ENCODE data around the gene TRPM3. TPM values are rescaled to one million over a fixed set of nuclear protein-coding genes. Genes with fewer than 3 reads are reported as not detected.

Gene TRPM3
- polyA plus RNA-seq, 2 of the 4 experiments (the other 2 are of a cell fraction) = not detected

DNA sequence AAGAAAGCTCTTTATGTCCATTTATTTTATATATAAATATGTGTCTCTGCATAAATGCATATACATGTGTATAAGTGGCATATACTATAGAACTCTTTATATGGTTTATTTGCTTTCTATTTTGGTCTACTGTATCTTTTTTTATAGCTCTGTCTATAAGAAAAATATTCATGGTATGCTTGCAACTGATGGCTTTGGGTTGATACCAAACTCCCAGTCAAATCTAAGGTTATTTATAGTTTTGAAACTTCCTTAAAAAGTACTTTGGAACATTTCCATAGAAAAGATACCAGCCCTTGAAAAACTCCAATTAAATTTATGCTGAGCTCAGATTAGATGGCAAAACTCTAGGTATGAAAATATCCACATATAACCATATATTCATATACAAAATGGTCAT is 587.0 kb downstream of the TRPM3 start:
- Histone ChIP-seq H3K4me3 (no peak overlapping the region), H3K4me1 (no peaks in the 10 kb centered on the region), H3K27ac (no peak overlapping the region), H3K4me2 (no peak overlapping the region), H3K9me3 (no peaks in the 10 kb centered on the region)
- POLR2A ChIA-PET = no interaction called here
- TF ChIP-seq RNF2 (IDR thresholded peaks at IDR 0.05; ENCODE audit: borderline replicate concordance, low read depth) (no peak), CBX2 (IDR thresholded peaks at IDR 0.05; ENCODE audit: borderline replicate concordance, low read depth) (no peak), RFX5 (IDR thresholded peaks at IDR 0.05) (no peak), MYC (IDR thresholded peaks at IDR 0.05; ENCODE audit: borderline replicate concordance, low read length) (no peak), EHF (CRISPR knock-in tag; IDR thresholded peaks at IDR 0.05) (no peak)
- no peak for ATAC-seq
- no peak for FAIRE-seq
- no peak for DNase-seq (ENCODE audit: low read depth in 1 of 2, low spot score in 1 of 2)
- CTCF ChIA-PET = no interaction called here

GRCh38 chr9:70534061-70534460 is 587.4 kb downstream of the TRPM3 start:
- FAIRE-seq = no peak
- whole genome bisulfite sequencing (ENCODE audit: missing lambda C conversion rate) = 67% methylated on average over 4 of the region's 4 CpGs
- Histone ChIP-seq H3K4me2 (no peak overlapping the region), H3K9me3 (no peaks in the 10 kb centered on the region), H3K4me3 (no peak overlapping the region), H3K27ac (no peak overlapping the region), H3K4me1 (no peaks in the 10 kb centered on the region)
- CTCF ChIA-PET = no interaction called here
- POLR2A ChIA-PET = interaction anchor here (0.6 kb wide), 1 partner anchor 115 kb away, joined by 5 read pairs; no protein-coding TSS in a partner anchor
- TF ChIP-seq, protein P1, sequence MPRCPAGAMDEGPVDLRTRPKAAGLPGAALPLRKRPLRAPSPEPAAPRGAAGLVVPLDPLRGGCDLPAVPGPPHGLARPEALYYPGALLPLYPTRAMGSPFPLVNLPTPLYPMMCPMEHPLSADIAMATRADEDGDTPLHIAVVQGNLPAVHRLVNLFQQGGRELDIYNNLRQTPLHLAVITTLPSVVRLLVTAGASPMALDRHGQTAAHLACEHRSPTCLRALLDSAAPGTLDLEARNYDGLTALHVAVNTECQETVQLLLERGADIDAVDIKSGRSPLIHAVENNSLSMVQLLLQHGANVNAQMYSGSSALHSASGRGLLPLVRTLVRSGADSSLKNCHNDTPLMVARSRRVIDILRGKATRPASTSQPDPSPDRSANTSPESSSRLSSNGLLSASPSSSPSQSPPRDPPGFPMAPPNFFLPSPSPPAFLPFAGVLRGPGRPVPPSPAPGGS (IDR thresholded peaks at IDR 0.05) = no peak
- TF ChIP-seq SMC3 (IDR thresholded peaks at IDR 0.05) = no peak
- ATAC-seq = no peak
- no peak for DNase-seq (ENCODE audit: low read depth in 1 of 2, low spot score in 1 of 2)

DNA sequence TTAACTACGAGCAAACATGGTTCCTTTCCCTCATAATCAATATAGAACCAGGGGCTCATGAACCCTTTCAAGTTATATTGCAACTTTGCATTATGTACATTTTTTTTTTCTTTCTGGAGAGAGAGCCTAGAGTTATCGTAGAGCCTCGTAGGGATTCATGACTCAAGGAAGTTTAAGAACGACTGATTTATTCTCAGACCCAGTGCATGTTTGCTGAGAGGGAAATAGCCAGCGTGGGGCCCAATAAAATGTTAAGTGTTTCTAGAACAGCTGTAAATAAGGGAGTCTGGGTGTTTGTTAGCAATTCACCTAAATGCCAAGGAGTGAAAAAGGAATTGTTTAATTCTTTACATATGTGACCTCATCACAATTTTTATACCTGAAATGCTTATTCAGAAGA is 587.9 kb downstream of the TRPM3 start:
- no peak overlapping the region for H3K4me3 ChIP-seq
- no peaks in the 10 kb centered on the region for H3K4me1 ChIP-seq
- ATAC-seq (no peak), DNase-seq (ENCODE audit: low read depth in 1 of 2, low spot score in 1 of 2) (no peak), FAIRE-seq (no peak)
- WGBS (ENCODE audit: missing lambda C conversion rate) = 61% methylated on average over 5 of the region's 5 CpGs
- no peak overlapping the region for H3K27ac ChIP-seq
- no peak overlapping the region for H3K4me2 ChIP-seq
- CTCF ChIA-PET = no interaction called here
- POLR2A ChIA-PET = interaction anchor here (0.6 kb wide), 1 partner anchor 114 kb away, joined by 5 read pairs; no protein-coding TSS in a partner anchor
- no peaks in the 10 kb centered on the region for H3K9me3 ChIP-seq
- TF ChIP-seq SMC3 (IDR thresholded peaks at IDR 0.05) (no peak), POLR2AphosphoS2 (conservative IDR thresholded peaks at IDR 0.05; ENCODE audit: low read length) (no peak), FOXS1 (CRISPR knock-in tag; IDR thresholded peaks at IDR 0.05) (no peak), FOSL2 (IDR thresholded peaks at IDR 0.05) (no peak), FOSL2 (CRISPR knock-in tag; IDR thresholded peaks at IDR 0.05) (no peak), TP53 (CRISPR knock-in tag; IDR thresholded peaks at IDR 0.05) (no peak)

DNA sequence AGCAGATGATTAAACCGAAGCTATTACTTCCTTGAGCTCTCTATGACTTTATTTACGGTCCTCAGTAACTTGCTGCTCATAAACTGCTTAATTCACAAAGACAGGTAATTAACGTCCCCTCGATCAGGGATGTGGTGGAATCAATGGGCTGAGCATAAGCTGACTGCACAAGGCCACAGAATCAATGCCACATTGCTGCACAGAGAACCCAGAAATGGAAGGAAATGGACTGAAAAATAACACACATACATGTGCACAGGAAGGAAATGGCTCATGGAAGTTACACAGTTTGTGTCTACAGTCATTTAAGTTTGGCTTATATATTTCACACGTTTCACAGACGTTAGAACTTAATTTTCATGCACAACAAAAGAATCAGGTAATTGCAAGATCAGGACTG is 588.7 kb downstream of the TRPM3 start:
- H3K4me2 ChIP-seq = no peak overlapping the region
- no peak for TF ChIP-seq EHF (CRISPR knock-in tag; IDR thresholded peaks at IDR 0.05)
- no peak for TF ChIP-seq CBX2 (IDR thresholded peaks at IDR 0.05; ENCODE audit: borderline replicate concordance, low read depth)
- TF ChIP-seq HDAC2 (IDR thresholded peaks at IDR 0.05) = no peak
- no peak for TF ChIP-seq JUNB (IDR thresholded peaks at IDR 0.05)
- TF ChIP-seq MAFK (IDR thresholded peaks at IDR 0.05; ENCODE audit: partially characterized antibody) = no peak
- no peak for TF ChIP-seq CHD2 (IDR thresholded peaks at IDR 0.05; ENCODE audit: low read length, partially characterized antibody)
- TF ChIP-seq HOXB5 (CRISPR knock-in tag; IDR thresholded peaks at IDR 0.05) = no peak
- no peak for TF ChIP-seq CBX8 (IDR thresholded peaks at IDR 0.05)
- CTCF ChIA-PET = no interaction called here
- POLR2A ChIA-PET = no interaction called here
- DNase-seq (ENCODE audit: low read depth in 1 of 2, low spot score in 1 of 2) (no peak), FAIRE-seq (no peak), ATAC-seq (no peak)
- H3K27ac ChIP-seq = no peak overlapping the region
- H3K9me3 ChIP-seq = no peaks in the 10 kb centered on the region
- 42% methylated on average over 6 of the region's 6 CpGs for WGBS (ENCODE audit: missing lambda C conversion rate)
- H3K4me3 ChIP-seq = no peak overlapping the region
- no peaks in the 10 kb centered on the region for H3K4me1 ChIP-seq

GRCh38 chr9:70531311-70531710 is 590.1 kb downstream of the TRPM3 start:
- Histone ChIP-seq H3K4me1 (no peaks in the 10 kb centered on the region), H3K9me3 (no peaks in the 10 kb centered on the region), H3K4me3 (no peak overlapping the region), H3K27ac (no peak overlapping the region), H3K4me2 (no peak overlapping the region)
- FAIRE-seq (no peak), ATAC-seq (no peak), DNase-seq (ENCODE audit: low read depth in 1 of 2, low spot score in 1 of 2) (no peak)
- CTCF ChIA-PET = no interaction called here
- POLR2A ChIA-PET = no interaction called here
- 33% methylated on average over 1 of the region's 1 CpG for WGBS (ENCODE audit: missing lambda C conversion rate)
- TF ChIP-seq HOXA7 (CRISPR knock-in tag; IDR thresholded peaks at IDR 0.05) (no peak), HEYL (CRISPR knock-in tag; IDR thresholded peaks at IDR 0.05) (no peak), NR3C1 (IDR thresholded peaks at IDR 0.05) (no peak), JUN (IDR thresholded peaks at IDR 0.05) (no peak), CHD2 (IDR thresholded peaks at IDR 0.05; ENCODE audit: low read length, partially characterized antibody) (no peak), ZNF302 (CRISPR knock-in tag; IDR thresholded peaks at IDR 0.05) (no peak), EP300 (IDR thresholded peaks at IDR 0.05) (no peak), RNF2 (IDR thresholded peaks at IDR 0.05; ENCODE audit: borderline replicate concordance, low read depth) (no peak), FOSB (CRISPR knock-in tag; IDR thresholded peaks at IDR 0.05) (no peak), HMGXB4 (CRISPR knock-in tag; IDR thresholded peaks at IDR 0.05; ENCODE audit: borderline replicate concordance) (no peak), PHF8 (IDR thresholded peaks at IDR 0.05; ENCODE audit: borderline replicate concordance, low read depth) (no peak), CBX2 (IDR thresholded peaks at IDR 0.05; ENCODE audit: borderline replicate concordance, low read depth) (no peak), USF2 (IDR thresholded peaks at IDR 0.05) (no peak)

Measured in A549 (cell line).